HG03521 (cell line): Measurements from ENCODE around the gene GABPA.
"Not testable (repeated sequence)": the region's sequence is repeated elsewhere in the genome, so short reads cannot be mapped to it uniquely, and the experiment has no call there.

Experiments
- ATAC-seq: cut with Tn5 transposase; IDR thresholded peaks from one replicate; pipeline ENCODE4 v1.9.1; 2021; ENCODE audit warnings: mild to moderate bottlenecking, moderate library complexity; ENCODE audit not compliant: unreplicated experiment

The GABPA gene

GRCh38 chr21:25737421-25737820 lies 2.6 kb downstream of the GABPA start:
- ATAC-seq, result no peak

GRCh38 chr21:25742900-25743299 lies 8.1 kb downstream of the GABPA start:
- no peak for ATAC-seq

- no peak for ATAC-seq
Observed at GRCh38 chr21:25744854-25745253, 10.1 kb downstream of the GABPA start.

GRCh38 chr21:25750085-25750484 lies 15.3 kb downstream of the GABPA start:
- ATAC-seq, result no peak

GRCh38 chr21:25752416-25752815 lies 17.6 kb downstream of the GABPA start:
- no peak for ATAC-seq

- no peak for ATAC-seq
Observed at GRCh38 chr21:25756190-25756932, 21.6 kb downstream of the GABPA start.

- no peak for ATAC-seq
Observed at GRCh38 chr21:25757531-25757930, 22.8 kb downstream of the GABPA start.

- ATAC-seq, result no peak
Observed at GRCh38 chr21:25759573-25759972, 24.8 kb downstream of the GABPA start.

GRCh38 chr21:25760061-25760460 lies 25.3 kb downstream of the GABPA start:
- no peak for ATAC-seq

- no peak for ATAC-seq
Observed at GRCh38 chr21:25760677-25761076, 25.9 kb downstream of the GABPA start.

GRCh38 chr21:25764065-25764464 lies 29.3 kb downstream of the GABPA start:
- no peak for ATAC-seq

- ATAC-seq, result no peak
Observed at GRCh38 chr21:25767921-25768320, 33.1 kb downstream of the GABPA start.

GRCh38 chr21:25772686-25773085 lies 37.9 kb downstream of the GABPA start:
- no peak for ATAC-seq

- no peak for ATAC-seq
Observed at GRCh38 chr21:25776440-25776839, 41.7 kb downstream of the GABPA start.

- not testable (repeated sequence) for ATAC-seq
Observed at GRCh38 chr21:25778126-25778875, 43.5 kb downstream of the GABPA start.

- no peak for ATAC-seq
Observed at GRCh38 chr21:25788677-25789076, 53.9 kb downstream of the GABPA start.

- ATAC-seq, result peak; percentile 46
Observed at GRCh38 chr21:25790122-25790877, 55.5 kb downstream of the GABPA start.

- ATAC-seq, result no peak
Observed at GRCh38 chr21:25790878-25791204, 56.1 kb downstream of the GABPA start.

- ATAC-seq, result no peak
Observed at GRCh38 chr21:25791319-25791718, 56.5 kb downstream of the GABPA start.

GRCh38 chr21:25801217-25802014 lies 66.6 kb downstream of the GABPA start:
- ATAC-seq, result peak; percentile 99

- no peak for ATAC-seq
Observed at GRCh38 chr21:25806060-25806459, 71.3 kb downstream of the GABPA start.
